Activated naive CD4-positive, alpha-beta T cell treated with anti-CD3 and anti-CD28 coated beads, Interleukin-2, amount 10 ng/mL, durations not matched to agents 7 days and 5 days (primary cell): Measurements from ENCODE around the gene FAM227A.
A peak's percentile ranks its signal among the peaks of the same experiment; 100 is the strongest.

Experiments
- CTCF ChIA-PET: fragments of 350-600 bp; sonication (Branson Sonifier 250); formaldehyde crosslinking; loops from one replicate; lab custom pipeline; 2021; ENCODE audit warnings: antibody characterized with exemption; lab: Charles Lee
- DNase-seq: peaks from one replicate; pipeline ENCODE4 v3.0.0-alpha.2; 2020
- H3K27ac Mint-ChIP-seq: one replicate; pipeline ENCODE4 v1.8.0; 2021; ENCODE audit warnings: mild to moderate bottlenecking, moderate library complexity, mixed read lengths
- H3K27me3 Mint-ChIP-seq: one replicate; pipeline ENCODE4 v1.8.0; 2021; ENCODE audit warnings: mild to moderate bottlenecking, mixed read lengths
- H3K36me3 Mint-ChIP-seq: one replicate; pipeline ENCODE4 v1.8.0; 2021; ENCODE audit warnings: mixed read lengths
- H3K4me1 Mint-ChIP-seq: one replicate; pipeline ENCODE4 v1.8.0; 2021; ENCODE audit warnings: mixed read lengths
- H3K4me3 Mint-ChIP-seq: one replicate; pipeline ENCODE4 v1.8.0; 2021; ENCODE audit warnings: mild to moderate bottlenecking, moderate library complexity, mixed read lengths
- H3K9me3 Mint-ChIP-seq: one replicate; pipeline ENCODE4 v1.8.0; 2021; ENCODE audit warnings: mixed read lengths

The FAM227A gene

DNA sequence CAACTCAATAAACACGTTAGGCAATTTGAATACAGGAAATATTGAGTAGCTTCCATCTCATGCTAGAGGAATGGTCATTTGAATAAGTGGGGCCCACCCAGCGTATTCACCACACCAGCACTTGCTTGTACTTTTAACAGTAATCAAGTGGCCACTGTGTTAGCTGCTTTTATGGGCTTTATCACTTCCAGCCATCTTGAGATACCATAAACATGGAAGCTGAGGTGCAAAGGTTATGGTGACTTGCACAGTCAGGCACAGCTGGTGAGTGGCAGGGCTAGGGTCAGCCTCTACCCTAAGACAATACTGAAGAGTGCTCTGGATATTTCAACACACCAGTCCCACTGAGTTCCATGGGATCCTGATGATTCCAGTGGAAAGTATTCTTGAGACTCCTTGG, 37.9 kb upstream of the FAM227A start:
- Mint-ChIP-seq H3K27ac (no peak overlapping the region), H3K4me1 (peaks cover 45% of the 10 kb centered on the region), H3K36me3 (peaks cover 49% of the 10 kb centered on the region), H3K27me3 (no peaks in the 10 kb centered on the region), H3K4me3 (no peak overlapping the region), H3K9me3 (no peaks in the 10 kb centered on the region)
- DNase-seq: no peak
- CTCF ChIA-PET: interaction anchor here (2.1 kb wide), 1 partner anchor 12 kb away, joined by 7 read pairs; the partner anchor contains the start of gene TOMM22

DNA sequence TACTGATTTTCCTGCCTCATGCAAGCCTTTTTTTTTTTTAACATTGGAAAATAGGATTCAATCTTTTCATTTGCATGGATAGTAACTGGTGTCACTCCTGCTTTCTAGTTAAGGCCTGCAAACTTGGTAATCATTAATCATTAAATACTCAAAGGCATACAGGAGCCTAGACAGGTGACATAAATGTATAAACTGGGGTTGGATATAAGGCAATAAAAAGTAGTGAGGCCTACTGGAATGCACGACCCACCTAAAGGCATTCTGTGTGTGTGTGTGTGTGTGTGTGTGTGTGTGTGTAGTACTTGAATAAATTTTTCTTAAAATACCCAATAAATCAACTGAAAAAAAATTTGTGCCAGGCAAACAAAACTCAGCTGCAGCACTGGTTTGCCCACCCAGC, 33.5 kb upstream of the FAM227A start:
- H3K36me3 Mint-ChIP-seq: peaks cover 48% of the 10 kb centered on the region
- no peaks in the 10 kb centered on the region for H3K27me3 Mint-ChIP-seq
- DNase-seq: no peak
- CTCF ChIA-PET: no interaction called here
- H3K4me3 Mint-ChIP-seq: no peak overlapping the region
- H3K4me1 Mint-ChIP-seq: peaks cover 6% of the 10 kb centered on the region
- no peaks in the 10 kb centered on the region for H3K9me3 Mint-ChIP-seq
- no peak overlapping the region for H3K27ac Mint-ChIP-seq

DNA sequence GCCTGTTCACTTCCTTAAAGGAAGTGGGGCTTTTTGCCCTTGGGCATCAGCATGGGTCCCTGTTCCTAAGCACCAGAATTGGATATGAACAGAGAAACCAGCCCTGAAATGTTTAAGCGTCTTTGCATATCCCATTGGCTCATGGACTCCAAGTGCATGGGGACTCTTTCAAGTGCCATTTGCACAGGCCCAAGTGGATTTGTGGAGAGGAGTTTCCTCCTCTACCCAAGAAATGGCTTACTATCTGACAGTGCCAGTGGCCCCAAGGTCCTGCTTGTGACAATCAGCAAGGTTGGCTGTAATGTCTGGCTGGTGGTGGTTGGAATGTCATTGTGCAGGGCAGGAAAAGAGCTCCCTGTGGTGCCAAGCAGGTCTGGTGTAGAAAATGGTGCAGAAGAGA, 29.6 kb upstream of the FAM227A start:
- no peak overlapping the region for H3K4me3 Mint-ChIP-seq
- CTCF ChIA-PET: no interaction called here

DNA sequence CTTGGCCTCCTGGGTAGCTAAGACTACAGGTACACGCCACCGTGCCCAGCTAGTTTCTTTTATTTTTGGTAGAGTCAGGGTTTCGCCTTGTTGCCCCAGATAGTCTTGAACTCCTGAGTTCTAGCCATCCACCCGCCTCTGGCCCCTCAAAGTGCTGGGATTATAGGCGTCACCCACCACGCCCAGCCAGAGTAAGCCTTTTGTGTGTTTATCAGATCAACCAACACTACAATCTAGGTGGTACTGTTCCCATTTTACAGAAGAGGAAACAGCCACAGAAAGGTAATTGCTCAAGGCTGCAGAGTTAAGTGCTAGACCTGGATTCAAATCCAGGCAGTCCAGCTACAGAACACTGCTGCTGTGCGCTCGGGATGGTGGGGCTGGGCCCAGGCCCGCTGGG, 28.7 kb upstream of the FAM227A start:
- Mint-ChIP-seq H3K4me3 (no peak overlapping the region), H3K27me3 (no peaks in the 10 kb centered on the region), H3K4me1 (peaks cover 26% of the 10 kb centered on the region), H3K9me3 (no peaks in the 10 kb centered on the region), H3K36me3 (peaks cover 49% of the 10 kb centered on the region), H3K27ac (no peak overlapping the region)
- CTCF ChIA-PET: no interaction called here
- no peak for DNase-seq

More for the DNA sequence above, 29.6 kb upstream of the FAM227A start:
- Mint-ChIP-seq H3K9me3 (no peaks in the 10 kb centered on the region), H3K36me3 (peaks cover 51% of the 10 kb centered on the region), H3K27ac (no peak overlapping the region), H3K4me1 (peaks cover 26% of the 10 kb centered on the region), H3K27me3 (no peaks in the 10 kb centered on the region)
- no peak for DNase-seq

DNA sequence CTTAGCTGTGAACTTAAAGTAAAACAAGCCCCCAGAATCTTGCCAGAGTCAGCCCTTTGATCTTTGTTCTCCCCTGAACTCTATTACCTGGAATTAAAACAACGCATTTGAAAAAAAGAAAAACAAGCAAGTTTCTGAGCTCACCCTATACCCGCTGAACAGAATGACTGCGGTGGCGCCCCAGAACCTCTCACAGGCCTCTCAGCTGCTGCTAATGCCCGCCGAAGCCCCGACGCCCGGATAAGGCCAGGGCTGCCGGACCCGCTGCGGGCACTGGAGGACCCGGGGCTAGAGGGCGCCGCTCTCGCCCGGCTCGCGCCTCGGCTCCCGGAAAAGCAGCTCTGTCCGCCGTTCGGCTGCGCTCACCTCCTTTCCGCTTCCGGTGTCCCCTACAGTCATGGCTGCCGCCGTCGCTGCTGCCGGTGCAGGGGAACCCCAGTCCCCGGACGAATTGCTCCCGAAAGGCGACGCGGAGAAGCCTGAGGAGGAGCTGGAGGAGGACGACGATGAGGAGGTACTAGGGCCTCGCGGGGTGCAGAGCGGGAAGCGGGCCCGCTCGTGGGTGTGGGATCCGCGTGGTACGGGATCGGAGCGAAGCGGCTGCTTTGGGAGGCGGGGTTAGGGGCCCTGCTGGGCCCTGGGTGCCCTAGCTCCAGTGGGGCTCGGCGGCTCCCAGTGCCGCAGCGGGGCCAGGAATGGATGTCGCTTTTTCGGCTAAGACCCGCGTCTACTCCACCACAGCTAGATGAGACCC, 25.6 kb upstream of the FAM227A start, which contains the start of gene TOMM22:
Gene TOMM22, plus strand, starts transcription at position 376 of the 754 bp plus-strand sequence. Its CDS starts 22 bp downstream, at position 398.
- no peaks in the 10 kb centered on the region for H3K9me3 Mint-ChIP-seq
- peak within 1 kb of the TSS; percentile 93 for H3K4me3 Mint-ChIP-seq
- peaks cover 26% of the 10 kb centered on the region for H3K4me1 Mint-ChIP-seq
- DNase-seq: peak; percentile 89
- peaks cover 28% of the 10 kb centered on the region for H3K36me3 Mint-ChIP-seq
- H3K27ac Mint-ChIP-seq: peak within 1 kb of the TSS; percentile 93
- peaks cover 6% of the 10 kb centered on the region for H3K27me3 Mint-ChIP-seq
- CTCF ChIA-PET: interaction anchor here (0.6 to 3.1 kb wide), 12 partner anchors 8 to 283 kb away, joined by 3 to 30 read pairs (median 4); partner anchors contain the start of gene GTPBP1

DNA sequence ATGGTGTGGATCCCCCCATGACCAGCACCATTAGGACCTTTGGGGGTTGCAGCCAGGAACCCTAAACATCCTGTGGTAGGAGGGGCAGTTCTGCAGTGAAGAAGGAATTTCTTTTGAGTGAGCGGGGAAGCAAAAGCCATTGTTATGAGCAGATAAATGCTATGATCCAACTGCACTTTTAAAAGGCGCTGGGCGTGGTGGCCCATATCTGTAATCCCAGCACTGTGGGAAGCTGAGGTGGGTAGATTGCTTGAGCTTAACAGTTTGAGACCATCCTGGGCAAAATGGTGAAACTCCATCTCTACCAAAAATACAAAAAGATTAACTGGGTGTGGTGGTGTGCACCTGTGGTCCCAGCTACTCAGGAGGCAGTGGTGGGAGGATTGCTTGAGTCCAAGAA, 19.6 kb upstream of the FAM227A start:
- no peaks in the 10 kb centered on the region for H3K4me1 Mint-ChIP-seq
- H3K4me3 Mint-ChIP-seq: no peak overlapping the region
- H3K9me3 Mint-ChIP-seq: no peaks in the 10 kb centered on the region
- peaks cover 11% of the 10 kb centered on the region for H3K36me3 Mint-ChIP-seq
- H3K27me3 Mint-ChIP-seq: peaks cover 6% of the 10 kb centered on the region
- DNase-seq: no peak
- no peak overlapping the region for H3K27ac Mint-ChIP-seq
- CTCF ChIA-PET: no interaction called here

DNA sequence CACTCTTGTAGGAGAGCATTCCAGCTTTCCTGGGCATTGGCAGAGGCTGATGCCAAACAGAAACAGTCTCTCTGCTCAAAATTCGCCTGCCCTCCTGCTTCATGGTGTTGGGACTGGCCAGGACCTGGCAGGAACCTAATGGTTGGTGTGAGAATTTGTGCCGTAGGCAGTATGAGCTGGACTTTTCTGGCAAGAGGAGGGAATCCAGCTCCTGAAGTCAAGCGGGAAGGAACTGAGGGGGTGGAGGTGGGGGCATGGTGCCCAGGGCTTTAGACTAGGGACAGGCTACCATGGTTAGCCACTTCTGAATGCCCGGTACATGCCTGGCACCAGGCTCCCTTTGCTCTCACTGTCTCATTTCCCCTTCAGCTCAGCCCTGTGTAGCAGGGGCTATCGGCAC, 18.7 kb upstream of the FAM227A start:
- CTCF ChIA-PET: no interaction called here
- no peak for DNase-seq
- peaks cover 14% of the 10 kb centered on the region for H3K36me3 Mint-ChIP-seq

DNA sequence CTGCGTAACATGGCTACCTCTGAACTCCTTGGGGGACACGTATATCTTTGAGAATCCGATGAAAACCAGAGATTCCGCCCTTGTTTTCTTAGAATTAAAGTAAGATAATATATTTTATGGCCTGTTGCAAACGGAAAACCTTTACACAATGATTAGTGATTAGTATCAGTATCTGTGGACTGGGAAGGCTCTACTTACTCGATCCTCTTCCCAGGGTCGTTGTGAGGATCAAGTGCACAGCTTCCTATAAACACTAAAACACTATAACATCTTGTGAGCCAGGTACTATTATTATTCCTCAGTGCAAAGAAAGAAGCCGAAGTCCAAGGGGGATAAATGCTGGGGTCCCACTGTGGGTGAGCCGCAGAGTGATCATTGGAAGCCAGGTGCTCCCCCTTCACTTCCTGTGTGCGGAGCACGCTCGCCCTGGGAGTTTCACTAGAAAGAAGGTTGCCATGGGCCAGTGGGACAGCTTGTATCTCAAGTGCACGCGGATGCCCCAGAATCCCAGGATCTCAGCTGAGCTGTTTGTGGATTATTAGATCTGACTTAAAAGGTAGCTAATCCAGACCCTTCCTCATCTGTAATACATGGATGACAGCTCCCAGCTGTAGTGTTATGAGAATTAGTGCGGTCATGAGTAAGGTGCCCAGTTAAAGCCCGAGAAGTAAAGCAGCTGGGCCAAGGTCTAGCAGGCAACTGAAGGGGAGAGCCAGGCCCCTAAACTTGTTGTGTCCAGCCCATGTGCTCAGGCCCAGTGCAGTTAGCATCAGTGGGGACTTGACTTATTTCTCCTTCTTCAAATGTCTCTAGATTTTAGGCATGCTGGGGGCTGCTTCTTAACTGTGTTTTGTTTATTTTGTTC, 1.1 kb upstream of the FAM227A start:
- Mint-ChIP-seq H3K27me3 (no peaks in the 10 kb centered on the region), H3K36me3 (no peaks in the 10 kb centered on the region), H3K27ac (peak overlapping the region; percentile 94), H3K4me3 (peak overlapping the region; percentile 93), H3K9me3 (no peaks in the 10 kb centered on the region), H3K4me1 (peaks cover 27% of the 10 kb centered on the region)
- peak; percentile 59 for DNase-seq
- CTCF ChIA-PET: interaction anchor here (0.9 kb wide), 1 partner anchor 25 kb away, joined by 3 read pairs; the partner anchor contains the start of gene TOMM22

More for the DNA sequence above, 18.7 kb upstream of the FAM227A start:
- Mint-ChIP-seq H3K9me3 (no peaks in the 10 kb centered on the region), H3K27me3 (peaks cover 6% of the 10 kb centered on the region), H3K4me1 (no peaks in the 10 kb centered on the region), H3K27ac (no peak overlapping the region), H3K4me3 (no peak overlapping the region)

DNA sequence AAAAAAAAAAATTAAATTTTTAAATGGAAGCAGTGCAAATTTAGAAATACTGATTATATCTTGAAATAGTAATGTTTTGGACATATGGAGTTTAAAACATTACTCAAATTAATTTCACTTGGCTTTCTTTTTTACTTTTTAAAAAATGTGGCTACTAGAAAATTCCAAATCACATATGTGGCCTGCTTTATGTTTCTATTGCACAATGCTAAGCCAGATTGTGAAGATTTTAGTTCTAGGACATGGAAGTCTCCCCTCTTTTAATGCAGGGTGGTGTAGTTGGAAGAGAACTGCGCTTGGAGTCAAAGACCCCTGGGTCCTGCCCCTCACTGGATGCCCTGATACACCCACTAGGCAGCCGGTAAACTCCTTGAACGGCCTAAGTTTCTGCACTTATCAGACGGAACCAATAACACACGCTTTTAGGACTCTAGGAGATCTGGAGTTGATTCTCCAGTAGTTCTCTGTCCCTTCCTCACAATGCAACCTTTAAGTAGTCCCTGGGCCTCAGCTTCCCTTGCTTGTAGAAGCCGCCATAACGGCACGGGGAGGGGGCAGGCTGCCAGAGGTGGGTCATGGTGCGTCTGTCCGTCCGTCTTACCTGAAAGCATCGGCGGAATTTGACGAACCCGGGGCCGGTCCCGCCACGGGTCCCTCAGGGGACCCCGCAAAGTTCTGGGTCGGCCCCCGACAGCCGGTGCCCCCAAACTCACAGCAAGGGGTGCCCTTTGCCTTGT, 505 bp downstream of the FAM227A start:
- DNase-seq: no peak
- Mint-ChIP-seq H3K27me3 (peaks cover under 1% of the 10 kb centered on the region), H3K27ac (no peak overlapping the region), H3K4me1 (peaks cover 27% of the 10 kb centered on the region), H3K9me3 (no peaks in the 10 kb centered on the region), H3K4me3 (peak overlapping the region; percentile 93), H3K36me3 (no peaks in the 10 kb centered on the region)
- CTCF ChIA-PET: no interaction called here

DNA sequence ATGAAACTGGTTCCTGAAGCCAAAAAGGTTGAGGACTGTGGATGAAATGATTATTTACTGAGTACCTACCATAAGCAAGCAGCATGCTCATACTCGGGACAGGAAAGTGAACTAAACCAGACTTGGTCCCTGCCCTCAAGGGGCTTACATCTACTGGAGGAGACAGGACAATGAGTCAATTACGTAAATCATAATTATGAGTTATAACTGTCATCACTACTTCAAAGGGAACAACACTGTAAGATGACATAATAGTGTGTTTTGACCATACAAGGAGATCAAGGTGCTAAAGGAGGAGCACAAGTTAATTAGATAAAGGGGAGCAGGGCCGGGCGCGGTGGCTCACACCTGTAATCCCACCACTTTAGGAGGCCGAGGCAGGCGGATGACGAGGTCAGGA, 2.5 kb downstream of the FAM227A start:
- peaks cover 27% of the 10 kb centered on the region for H3K4me1 Mint-ChIP-seq
- CTCF ChIA-PET: no interaction called here
- H3K4me3 Mint-ChIP-seq: no peak overlapping the region

DNA sequence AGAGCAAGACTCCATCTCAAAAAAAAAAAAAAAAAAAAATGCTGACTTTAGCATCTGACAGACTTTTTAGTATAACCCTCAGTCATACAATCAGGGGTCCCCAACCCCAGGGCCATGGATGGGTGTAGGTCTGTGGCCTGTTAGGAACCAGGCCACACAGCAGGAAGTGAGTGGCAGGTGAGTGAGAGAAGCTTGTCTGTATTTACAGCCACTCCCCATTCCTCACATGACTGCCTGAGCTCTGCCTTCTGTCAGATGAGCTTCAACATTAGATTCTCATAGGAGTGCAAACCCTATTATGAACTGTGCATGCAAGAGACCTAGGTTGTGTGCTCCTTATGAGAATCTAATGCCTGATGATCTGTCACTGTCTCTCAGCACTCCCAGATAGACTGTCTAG, 3.3 kb downstream of the FAM227A start:
- Mint-ChIP-seq H3K36me3 (no peaks in the 10 kb centered on the region), H3K9me3 (no peaks in the 10 kb centered on the region), H3K27me3 (peaks cover 6% of the 10 kb centered on the region), H3K27ac (no peak overlapping the region), H3K4me1 (peaks cover 22% of the 10 kb centered on the region), H3K4me3 (no peak overlapping the region)
- no peak for DNase-seq
- CTCF ChIA-PET: no interaction called here

More for the DNA sequence above, 2.5 kb downstream of the FAM227A start:
- Mint-ChIP-seq H3K27ac (no peak overlapping the region), H3K36me3 (no peaks in the 10 kb centered on the region), H3K27me3 (peaks cover 3% of the 10 kb centered on the region), H3K9me3 (no peaks in the 10 kb centered on the region)
- DNase-seq: no peak

DNA sequence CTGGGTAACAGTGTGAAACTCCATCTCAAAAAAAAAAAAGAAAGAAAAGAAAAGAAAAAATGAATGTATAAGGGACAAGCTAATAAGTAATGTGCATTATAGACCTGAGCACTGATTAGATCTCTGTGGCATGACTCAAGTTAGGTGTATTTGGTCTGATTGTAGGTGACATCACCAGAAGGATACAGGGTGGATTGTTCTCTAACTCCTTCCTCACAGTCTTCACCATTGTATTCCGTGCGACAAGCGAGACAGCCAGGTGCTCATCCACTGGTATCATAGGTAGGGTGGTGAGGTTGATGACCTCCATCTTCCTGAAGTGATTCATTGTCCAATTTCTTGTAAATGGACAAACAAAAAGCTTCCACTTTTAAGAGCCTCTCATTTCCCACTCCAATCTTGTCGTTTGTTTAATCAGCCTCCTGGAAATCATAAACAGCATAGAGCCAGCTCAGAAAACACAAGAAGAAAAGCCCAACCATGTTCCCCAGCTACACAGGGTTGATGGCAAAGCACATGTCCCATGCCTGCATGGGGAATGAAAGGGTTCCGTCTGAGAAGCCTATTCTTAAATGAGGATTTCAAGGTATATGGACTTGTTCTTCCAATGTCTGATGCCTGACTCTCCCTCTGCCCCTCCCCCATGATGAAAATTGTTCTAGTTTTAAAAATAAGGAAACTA, 6.2 kb downstream of the FAM227A start:
- CTCF ChIA-PET: no interaction called here
- H3K27me3 Mint-ChIP-seq: peaks cover 9% of the 10 kb centered on the region
- peaks cover 9% of the 10 kb centered on the region for H3K4me1 Mint-ChIP-seq
- no peaks in the 10 kb centered on the region for H3K9me3 Mint-ChIP-seq
- H3K36me3 Mint-ChIP-seq: no peaks in the 10 kb centered on the region
- H3K4me3 Mint-ChIP-seq: no peak overlapping the region
- DNase-seq: no peak
- no peak overlapping the region for H3K27ac Mint-ChIP-seq

DNA sequence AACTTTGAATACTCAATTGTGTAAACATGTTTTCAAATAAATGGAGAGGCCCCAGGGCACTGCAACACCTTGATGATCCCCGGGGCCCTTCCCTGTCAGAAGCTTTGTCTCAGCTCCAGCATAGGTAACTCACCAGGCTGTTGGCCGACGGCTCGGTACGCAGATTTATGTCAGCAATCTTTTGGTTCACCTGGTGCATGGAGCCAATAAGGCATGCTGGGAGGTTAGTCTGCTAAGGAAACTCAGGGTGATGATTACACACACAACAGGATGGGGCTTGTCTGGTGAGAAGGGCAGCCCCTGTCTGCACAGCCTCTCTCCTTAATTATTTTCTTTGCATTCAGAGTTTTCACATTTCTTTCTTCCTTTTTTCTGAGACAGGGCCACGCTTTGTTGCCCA, 10.8 kb downstream of the FAM227A start:
- Mint-ChIP-seq H3K9me3 (peaks cover 3% of the 10 kb centered on the region), H3K4me1 (no peaks in the 10 kb centered on the region), H3K36me3 (no peaks in the 10 kb centered on the region), H3K27ac (no peak overlapping the region), H3K4me3 (no peak overlapping the region), H3K27me3 (peaks cover 6% of the 10 kb centered on the region)
- DNase-seq: no peak
- CTCF ChIA-PET: no interaction called here
